GM21423 (cell line): ENCODE results near the gene ARFGEF3.
"Not testable (repeated sequence)": the region's sequence is repeated elsewhere in the genome, so short reads cannot be mapped to it uniquely, and the experiment has no call there.

Source experiments
- ATAC-seq: cut with Tn5 transposase; IDR thresholded peaks from one replicate; pipeline ENCODE4 v1.9.1; 2021; ENCODE audit warnings: mild to moderate bottlenecking, moderate library complexity; ENCODE audit not compliant: unreplicated experiment

ARFGEF3 gene

GRCh38 chr6:138267971-138268895 is 106.5 kb downstream of the ARFGEF3 start:
- ATAC-seq = no peak

- ATAC-seq = no peak
These were observed 109.7 kb downstream of the ARFGEF3 start for GRCh38 chr6:138271451-138271850.

GRCh38 chr6:138272533-138273315 is 111.0 kb downstream of the ARFGEF3 start:
- no peak for ATAC-seq

GRCh38 chr6:138275976-138276375 is 114.2 kb downstream of the ARFGEF3 start:
- no peak for ATAC-seq

- ATAC-seq = no peak
These were observed 116.1 kb downstream of the ARFGEF3 start for GRCh38 chr6:138277835-138278234.

GRCh38 chr6:138278326-138278725 is 116.6 kb downstream of the ARFGEF3 start:
- no peak for ATAC-seq

- no peak for ATAC-seq
These were observed 124.1 kb downstream of the ARFGEF3 start for GRCh38 chr6:138285800-138286199.

- no peak for ATAC-seq
These were observed 125.0 kb downstream of the ARFGEF3 start for GRCh38 chr6:138286698-138287097.

- no peak for ATAC-seq
These were observed 125.6 kb downstream of the ARFGEF3 start for GRCh38 chr6:138287144-138287955.

- ATAC-seq = not testable (repeated sequence)
These were observed 126.8 kb downstream of the ARFGEF3 start for GRCh38 chr6:138288428-138289085.

- no peak for ATAC-seq
These were observed 128.0 kb downstream of the ARFGEF3 start for GRCh38 chr6:138289739-138290138.

- ATAC-seq = no peak
These were observed 128.8 kb downstream of the ARFGEF3 start for GRCh38 chr6:138290423-138290962.

- no peak for ATAC-seq
These were observed 129.5 kb downstream of the ARFGEF3 start for GRCh38 chr6:138291036-138291848.

GRCh38 chr6:138291849-138292181 is 130.1 kb downstream of the ARFGEF3 start:
- no peak for ATAC-seq

- ATAC-seq = no peak
These were observed 130.7 kb downstream of the ARFGEF3 start for GRCh38 chr6:138292482-138292881.

GRCh38 chr6:138293428-138294395 is 132.0 kb downstream of the ARFGEF3 start:
- ATAC-seq = no peak

GRCh38 chr6:138296381-138296780 is 134.6 kb downstream of the ARFGEF3 start:
- no peak for ATAC-seq

- ATAC-seq = no peak
These were observed 135.0 kb downstream of the ARFGEF3 start for GRCh38 chr6:138296786-138297185.
